GM12874 (cell line): ENCODE results near the gene TNC.

Experiments
- CTCF ChIP-seq: IDR thresholded peaks from 2 replicates; pipeline ENCODE4 v1.5.1; 2011; ENCODE audit warnings: low read depth, mild to moderate bottlenecking, control low read depth, low read length, moderate library complexity; ENCODE audit not compliant: insufficient read depth

Gene TNC

GRCh38 chr9:115043632-115044031 lies 74.3 kb downstream of the TNC start:
- no peak for TF ChIP-seq CTCF

GRCh38 chr9:115042781-115043509 lies 75.0 kb downstream of the TNC start:
- no peak for TF ChIP-seq CTCF

- TF ChIP-seq CTCF = no peak
Observed at GRCh38 chr9:115039516-115040120, 78.3 kb downstream of the TNC start.

- no peak for TF ChIP-seq CTCF
Observed at GRCh38 chr9:115038178-115038577, 79.8 kb downstream of the TNC start.

- TF ChIP-seq CTCF = no peak
Observed at GRCh38 chr9:115036691-115037090, 81.3 kb downstream of the TNC start.

- TF ChIP-seq CTCF = no peak
Observed at GRCh38 chr9:115035841-115036612, 81.9 kb downstream of the TNC start.

GRCh38 chr9:115034801-115035200 lies 83.2 kb downstream of the TNC start:
- TF ChIP-seq CTCF = no peak
